Transverse colon (tissue), 4 donors: ENCODE measurements around the gene APBA1. TPM values are rescaled to one million over a fixed set of nuclear protein-coding genes. Genes with fewer than 3 reads are reported as not detected.
"Not testable (repeated sequence)": the region's sequence is repeated elsewhere in the genome, so short reads cannot be mapped to it uniquely, and the experiment has no call there.

Experiments used
- DNase-seq: peaks from one replicate; pipeline ENCODE4 v3.0.0-alpha.2; 2019
- H3K27ac ChIP-seq, 4 donors: fragments of 200-600 bp; sonication (generic); 2 replicates each; pipeline ENCODE4 v1.5.1; 2016 to 2018; ENCODE audit warnings: inconsistent platforms in 4 of 4
- H3K27me3 ChIP-seq: fragments of 200-600 bp; sonication (generic); 2 replicates; pipeline ENCODE4 v1.5.1; 2017; ENCODE audit warnings: inconsistent platforms
- H3K36me3 ChIP-seq, 4 donors: fragments of 200-600 bp; sonication (generic); 2 replicates each; pipeline ENCODE4 v1.5.1; 2017 to 2019; ENCODE audit warnings: inconsistent platforms in 4 of 4
- H3K4me1 ChIP-seq, 4 donors: fragments of 200-600 bp; sonication (generic); 2 replicates each; pipeline ENCODE4 v1.5.1; 2017 to 2020; ENCODE audit warnings: inconsistent platforms in 4 of 4
- H3K4me3 ChIP-seq, 4 donors: fragments of 200-600 bp; sonication (generic); 1 replicate in 1 of 4; 2 replicates in 3 of 4; pipeline versions ENCODE4 v1.5.1 to v1.6.1; 2017 to 2019; ENCODE audit warnings: inconsistent platforms in 4 of 4
- H3K9me3 ChIP-seq, 2 donors: fragments of 200-600 bp; sonication (generic); 2 replicates each; pipeline ENCODE4 v1.5.1; 2017 to 2019; ENCODE audit warnings: inconsistent platforms in 2 of 2
- EP300 ChIP-seq: sonication (generic); formaldehyde crosslinking; IDR thresholded peaks from one replicate; pipeline ENCODE4 v1.6.1; 2017; ENCODE audit warnings: antibody characterized with exemption, low read depth
- POLR2A ChIP-seq: fragments of 450-650 bp; IDR thresholded peaks from one replicate; pipeline ENCODE4 v1.6.1; 2016; ENCODE audit warnings: antibody characterized with exemption, mild to moderate bottlenecking, moderate library complexity
- POLR2AphosphoS5 ChIP-seq, 3 donors: sonication (generic); formaldehyde crosslinking; IDR thresholded peaks; one replicate each; pipeline ENCODE4 v1.6.1; 2016; ENCODE audit warnings: antibody characterized with exemption in 3 of 3
- WGBS, 2 donors: methylation state at CpG; one replicate each; pipeline ENCODE4 v1.1.5; 2018; ENCODE audit warnings: low coverage in 1 of 2; 5-methylcytosine and 5-hydroxymethylcytosine counted together
- in situ Hi-C, 4 donors: fragments of 200-750 bp; cut with MboI; loops; one replicate each; pipeline versions ENCODE4 v1.15.0 to v1.15.1; 2017; ENCODE audit warnings: low sequenced_read_pairs in 3 of 4, low pct_ligation_motif_present in 1 of 4, low pct_unique_long_range_greater_than_20kb in 1 of 4
- intact Hi-C: fragments of 100-400 bp; cut with DNase I; formaldehyde crosslinking; loops from one replicate; pipeline ENCODE4 v1.15.1; 2023; ENCODE audit warnings: low total_unique reads
- total RNA-seq, 4 donors: library from RNA; depleted of rRNA; stranded (reverse); fragments of >200 nt; gene quantifications; one replicate each; pipeline ENCODE4 v1.1.0, GENCODE V29; 2016
- TF ChIP-seq, protein P1 (sequence below), 5 experiments: fragments of 200-600 bp in 3 of 5; fragments of 450-650 bp in 2 of 5; sonication (generic) in 3 of 5; IDR thresholded peaks; 1 replicate in 2 of 5; 2 replicates in 3 of 5; pipeline ENCODE4 v1.5.1; 2016 to 2017; ENCODE audit warnings: antibody characterized with exemption in 5 of 5, inconsistent platforms in 3 of 5, mild to moderate bottlenecking in 2 of 5, moderate library complexity in 1 of 5

APBA1 gene
- total RNA-seq, 4 donors from 2014 or later = 7.6 to 11.6 (median 10.2) TPM

DNA sequence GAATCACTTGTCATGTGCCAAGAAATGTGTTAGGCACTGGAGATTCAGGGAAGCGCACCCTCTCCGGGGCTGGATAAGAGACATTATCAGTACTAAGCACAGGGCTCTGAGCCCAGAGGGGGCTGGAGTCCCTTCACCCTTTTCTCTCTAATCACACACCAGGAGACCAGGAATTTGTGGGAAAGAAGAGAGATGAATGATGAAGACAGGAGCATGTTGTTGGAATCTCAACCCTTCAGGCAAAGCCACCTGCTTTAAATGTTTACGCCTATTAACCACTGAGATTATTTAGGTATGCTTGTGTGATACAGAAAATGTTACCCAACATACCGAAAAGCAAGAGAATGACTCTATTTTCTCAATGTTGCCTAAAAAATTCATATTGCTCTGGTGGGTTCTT lies 227.4 kb downstream of the APBA1 start:
- Histone ChIP-seq H3K4me1 (no peaks in the 10 kb centered on the region), H3K27me3 (no peaks in the 10 kb centered on the region), H3K4me3 (no peak overlapping the region), H3K36me3 (no peaks in the 10 kb centered on the region), H3K9me3 (no peaks in the 10 kb centered on the region), H3K27ac (no peak overlapping the region)
- no peak for DNase-seq
- WGBS, 2 donors = 84 to 100% methylated on average over 2 to 4 of the region's 4 CpGs
- no peak for TF ChIP-seq POLR2A
- no peak for TF ChIP-seq EP300
- TF ChIP-seq, protein P1, sequence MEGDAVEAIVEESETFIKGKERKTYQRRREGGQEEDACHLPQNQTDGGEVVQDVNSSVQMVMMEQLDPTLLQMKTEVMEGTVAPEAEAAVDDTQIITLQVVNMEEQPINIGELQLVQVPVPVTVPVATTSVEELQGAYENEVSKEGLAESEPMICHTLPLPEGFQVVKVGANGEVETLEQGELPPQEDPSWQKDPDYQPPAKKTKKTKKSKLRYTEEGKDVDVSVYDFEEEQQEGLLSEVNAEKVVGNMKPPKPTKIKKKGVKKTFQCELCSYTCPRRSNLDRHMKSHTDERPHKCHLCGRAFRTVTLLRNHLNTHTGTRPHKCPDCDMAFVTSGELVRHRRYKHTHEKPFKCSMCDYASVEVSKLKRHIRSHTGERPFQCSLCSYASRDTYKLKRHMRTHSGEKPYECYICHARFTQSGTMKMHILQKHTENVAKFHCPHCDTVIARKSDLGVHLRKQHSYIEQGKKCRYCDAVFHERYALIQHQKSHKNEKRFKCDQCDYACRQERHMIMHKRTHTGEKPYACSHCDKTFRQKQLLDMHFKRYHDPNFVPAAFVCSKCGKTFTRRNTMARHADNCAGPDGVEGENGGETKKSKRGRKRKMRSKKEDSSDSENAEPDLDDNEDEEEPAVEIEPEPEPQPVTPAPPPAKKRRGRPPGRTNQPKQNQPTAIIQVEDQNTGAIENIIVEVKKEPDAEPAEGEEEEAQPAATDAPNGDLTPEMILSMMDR (IDR thresholded peaks at IDR 0.05) = no peak
- no peak for TF ChIP-seq POLR2AphosphoS5 (IDR thresholded peaks at IDR 0.05)
- intact Hi-C loops = no loop called here
- in situ Hi-C loops = loop anchor here in 1 of 4 donors (25.0 kb wide), 1 partner anchor 443 kb away; no protein-coding TSS in a partner anchor

DNA sequence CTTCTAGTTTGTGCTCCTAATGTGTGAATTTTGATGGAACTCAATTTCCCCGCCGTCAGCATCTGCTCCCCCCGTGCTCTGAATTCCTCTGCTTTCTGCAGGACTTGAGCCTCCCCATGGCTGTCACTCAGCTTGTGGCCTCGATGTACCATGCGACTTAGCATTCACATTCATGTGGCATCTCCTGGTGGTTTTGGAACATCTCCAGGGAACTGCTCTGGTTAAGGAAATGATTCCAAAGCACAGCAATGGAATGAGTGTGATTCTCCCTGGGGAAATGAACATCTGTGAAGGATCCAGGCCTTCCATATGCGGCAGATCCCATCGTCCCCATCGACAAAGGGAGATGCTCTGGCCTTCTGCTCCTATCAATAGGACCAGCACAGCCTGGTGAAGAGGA lies 228.2 kb downstream of the APBA1 start:
- H3K36me3 ChIP-seq = no peaks in the 10 kb centered on the region
- H3K4me3 ChIP-seq = no peak overlapping the region
- in situ Hi-C loops = loop anchor here in 1 of 4 donors (25.0 kb wide), 1 partner anchor 443 kb away; no protein-coding TSS in a partner anchor
- DNase-seq = no peak
- WGBS, 2 donors = 87% methylated on average over 8 of the region's 8 CpGs; no CpG with 5 or more reads in 1 of the 2 donors
- no peaks in the 10 kb centered on the region for H3K27me3 ChIP-seq
- TF ChIP-seq POLR2AphosphoS5 (IDR thresholded peaks at IDR 0.05) (no peak), EP300 (no peak), POLR2A (no peak)
- TF ChIP-seq, protein P1 (IDR thresholded peaks at IDR 0.05) = no peak
- no peak overlapping the region for H3K27ac ChIP-seq
- no peaks in the 10 kb centered on the region for H3K4me1 ChIP-seq
- intact Hi-C loops = no loop called here
- no peaks in the 10 kb centered on the region for H3K9me3 ChIP-seq

DNA sequence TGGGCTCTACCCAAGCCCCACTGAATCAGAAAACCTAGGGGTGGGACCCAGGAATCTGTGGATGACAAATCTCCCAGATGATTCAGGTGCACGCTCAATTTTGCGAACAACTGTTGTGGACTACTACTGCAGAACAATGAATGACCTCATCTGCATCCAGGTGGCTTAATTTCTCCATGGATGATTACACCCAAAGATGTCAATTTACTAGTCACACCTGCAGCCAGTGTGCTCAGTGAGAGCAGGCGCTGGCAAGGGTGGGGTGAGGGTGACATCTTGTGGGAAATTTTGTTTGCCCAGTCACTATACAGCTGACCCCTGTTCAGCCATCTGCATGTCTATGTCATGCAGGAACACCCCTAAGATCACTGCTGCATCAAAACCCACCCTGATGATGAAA lies 229.0 kb downstream of the APBA1 start:
- no peaks in the 10 kb centered on the region for H3K9me3 ChIP-seq
- TF ChIP-seq POLR2AphosphoS5 (IDR thresholded peaks at IDR 0.05) = no peak
- TF ChIP-seq, protein P1 (IDR thresholded peaks at IDR 0.05) = no peak
- TF ChIP-seq EP300 = no peak
- no peak for TF ChIP-seq POLR2A
- WGBS, 2 donors = 79% methylated on average over 3 of the region's 3 CpGs; no CpG with 5 or more reads in 1 of the 2 donors
- intact Hi-C loops (no loop called here), in situ Hi-C loops (loop anchor here in 1 of 4 donors (25.0 kb wide), 1 partner anchor 444 kb away; no protein-coding TSS in a partner anchor)
- H3K27ac ChIP-seq = no peak overlapping the region
- DNase-seq = no peak
- no peak overlapping the region for H3K4me3 ChIP-seq
- no peaks in the 10 kb centered on the region for H3K36me3 ChIP-seq
- H3K4me1 ChIP-seq = no peaks in the 10 kb centered on the region
- H3K27me3 ChIP-seq = no peaks in the 10 kb centered on the region

DNA sequence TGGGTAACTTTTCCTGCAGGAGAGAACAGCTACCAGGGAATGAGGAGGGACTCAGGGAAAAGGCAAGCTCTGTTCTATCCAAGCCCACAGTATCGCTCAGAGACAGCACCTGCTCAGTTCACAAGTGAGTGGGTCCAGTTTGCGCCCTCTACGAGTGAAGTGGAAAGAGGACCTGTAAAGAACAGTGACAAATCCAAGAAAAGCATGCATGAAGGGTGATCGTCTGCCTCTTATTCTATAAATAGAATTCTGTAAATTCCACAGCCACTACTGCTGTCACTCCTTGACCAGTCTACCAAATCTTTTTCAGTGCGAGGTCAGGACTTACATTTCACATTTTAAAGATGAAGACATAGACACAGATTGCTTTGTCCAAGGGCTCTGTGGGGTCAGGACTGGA lies 229.7 kb downstream of the APBA1 start:
- Histone ChIP-seq H3K9me3 (no peaks in the 10 kb centered on the region), H3K4me1 (no peaks in the 10 kb centered on the region), H3K4me3 (no peak overlapping the region), H3K27me3 (no peaks in the 10 kb centered on the region), H3K36me3 (no peaks in the 10 kb centered on the region), H3K27ac (no peak overlapping the region)
- no peak for TF ChIP-seq EP300
- TF ChIP-seq POLR2AphosphoS5 (IDR thresholded peaks at IDR 0.05) = no peak
- TF ChIP-seq, protein P1 (IDR thresholded peaks at IDR 0.05) = no peak
- no peak for TF ChIP-seq POLR2A
- in situ Hi-C loops = loop anchor here in 1 of 4 donors (25.0 kb wide), 1 partner anchor 445 kb away; no protein-coding TSS in a partner anchor
- intact Hi-C loops = no loop called here
- 78 to 79% methylated on average over 4 to 5 of the region's 5 CpGs for WGBS, 2 donors
- no peak for DNase-seq

DNA sequence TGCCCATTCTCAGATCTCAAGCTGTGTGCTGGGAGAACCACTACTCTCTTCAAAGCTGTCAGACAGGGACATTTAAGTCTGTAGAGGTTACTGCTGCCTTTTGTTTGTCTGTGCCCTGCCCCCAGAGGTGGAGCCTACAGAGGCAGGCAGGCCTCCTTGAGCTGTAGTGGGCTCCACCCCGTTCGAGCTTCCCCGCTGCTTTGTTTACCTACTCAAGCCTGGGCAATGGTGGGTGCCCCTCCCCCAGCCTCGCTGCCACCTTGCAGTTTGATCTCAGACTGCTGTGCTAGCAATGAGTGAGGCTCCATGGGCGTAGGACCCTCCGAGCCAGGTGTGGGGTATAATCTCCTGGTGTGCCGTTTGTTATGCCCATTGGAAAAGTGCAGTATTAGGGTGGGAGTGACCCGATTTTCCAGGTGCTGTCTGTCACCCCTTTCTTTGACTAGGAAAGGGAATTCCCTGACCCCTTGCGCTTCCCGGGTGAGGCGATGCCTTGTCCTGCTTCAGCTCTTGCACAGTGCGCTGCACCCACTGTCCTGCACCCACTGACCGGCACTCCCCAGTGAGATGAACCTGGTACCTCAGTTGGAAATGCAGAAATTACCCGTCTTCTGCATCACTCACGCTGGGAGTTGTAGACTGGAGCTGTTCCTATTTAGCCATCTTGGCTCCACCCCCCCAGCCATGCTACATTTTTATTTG lies 231.8 kb downstream of the APBA1 start:
- WGBS, 2 donors = 83 to 96% methylated on average over 7 to 15 of the region's 15 CpGs
- H3K27me3 ChIP-seq, H3K27ac ChIP-seq, DNase-seq, H3K4me3 ChIP-seq, H3K9me3 ChIP-seq, intact Hi-C loops, H3K36me3 ChIP-seq, H3K4me1 ChIP-seq: not testable (repeated sequence)
- in situ Hi-C loops = loop anchor here in 1 of 4 donors (25.0 kb wide), 1 partner anchor 447 kb away; no protein-coding TSS in a partner anchor

DNA sequence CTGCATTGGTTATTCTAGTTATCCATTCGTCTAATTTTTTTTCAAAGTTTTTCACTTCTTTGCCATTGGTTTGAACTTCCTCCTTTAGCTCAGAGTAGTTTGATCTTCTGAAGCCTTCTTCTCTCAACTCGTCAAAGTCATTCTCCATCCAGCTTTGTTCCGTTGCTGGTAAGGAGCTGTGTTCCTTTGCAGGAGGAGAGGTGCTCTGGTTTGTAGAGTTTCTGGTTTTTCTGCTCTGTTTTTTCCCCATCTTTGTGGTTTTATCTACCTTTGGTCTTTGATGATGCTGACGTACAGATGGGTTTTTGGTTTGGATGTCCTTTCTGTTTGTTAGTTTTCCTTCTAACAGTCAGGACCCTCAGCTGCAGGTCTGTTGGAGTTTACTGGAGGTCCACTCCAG lies 232.5 kb downstream of the APBA1 start:
- intact Hi-C loops, H3K36me3 ChIP-seq: not testable (repeated sequence)
- in situ Hi-C loops = loop anchor here in 1 of 4 donors (25.0 kb wide), 1 partner anchor 448 kb away; no protein-coding TSS in a partner anchor

More for the DNA sequence above, 232.5 kb downstream of the APBA1 start:
- not testable (repeated sequence) for H3K9me3 ChIP-seq, H3K27ac ChIP-seq, DNase-seq, H3K4me3 ChIP-seq, H3K27me3 ChIP-seq, H3K4me1 ChIP-seq
- WGBS, 2 donors = 67 to 81% methylated on average over 1 to 4 of the region's 4 CpGs
